HG03060 (cell line): Measurements from ENCODE around the gene DOCK3.
"Not testable (repeated sequence)": the region's sequence is repeated elsewhere in the genome, so short reads cannot be mapped to it uniquely, and the experiment has no call there.

ENCODE experiments used
- ATAC-seq: cut with Tn5 transposase; IDR thresholded peaks from one replicate; pipeline ENCODE4 v1.9.1; 2021; ENCODE audit warnings: low read depth, moderate number of reproducible peaks; ENCODE audit not compliant: unreplicated experiment

DOCK3 gene

GRCh38 chr3:51340989-51341636, 666.4 kb downstream of the DOCK3 start:
- no peak for ATAC-seq

DNA sequence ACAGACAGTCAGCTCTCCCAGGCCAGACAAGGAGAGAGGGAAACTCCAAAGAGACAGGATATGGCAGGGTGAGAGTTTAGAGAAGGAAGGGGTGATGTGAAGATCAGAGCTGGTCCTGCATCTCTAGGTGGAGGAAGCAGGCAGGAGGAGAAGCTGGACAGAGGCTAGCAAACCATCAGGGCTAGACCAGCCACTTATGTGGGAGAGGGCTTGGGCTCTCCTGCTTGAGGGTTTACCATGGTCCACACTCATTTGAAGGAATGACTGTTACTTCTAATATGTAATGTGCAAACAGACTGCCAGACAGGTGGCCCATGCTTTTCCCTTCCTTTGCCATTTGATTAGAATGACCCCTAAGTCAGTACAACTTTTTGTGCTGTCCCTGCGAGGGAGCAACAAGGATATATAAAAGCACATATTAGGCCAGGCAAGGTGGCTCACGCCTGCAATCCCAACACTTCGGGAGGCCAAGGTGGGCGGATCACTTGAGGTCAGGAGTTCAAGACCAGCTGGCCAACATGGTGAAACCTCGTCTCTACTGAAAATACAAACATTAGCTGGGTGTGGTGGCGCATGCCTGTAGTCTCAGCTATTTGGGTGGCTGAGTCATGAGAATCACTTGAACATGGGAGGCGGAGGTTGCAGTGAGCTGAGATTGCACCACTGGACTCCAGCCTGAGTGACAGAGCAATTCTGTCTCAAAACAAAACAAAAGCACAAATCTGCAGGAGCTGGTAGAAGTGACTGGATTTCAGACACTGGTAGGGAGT, 669.4 kb downstream of the DOCK3 start:
- ATAC-seq, result no peak

GRCh38 chr3:51350751-51351150, 676.0 kb downstream of the DOCK3 start:
- no peak for ATAC-seq

DNA sequence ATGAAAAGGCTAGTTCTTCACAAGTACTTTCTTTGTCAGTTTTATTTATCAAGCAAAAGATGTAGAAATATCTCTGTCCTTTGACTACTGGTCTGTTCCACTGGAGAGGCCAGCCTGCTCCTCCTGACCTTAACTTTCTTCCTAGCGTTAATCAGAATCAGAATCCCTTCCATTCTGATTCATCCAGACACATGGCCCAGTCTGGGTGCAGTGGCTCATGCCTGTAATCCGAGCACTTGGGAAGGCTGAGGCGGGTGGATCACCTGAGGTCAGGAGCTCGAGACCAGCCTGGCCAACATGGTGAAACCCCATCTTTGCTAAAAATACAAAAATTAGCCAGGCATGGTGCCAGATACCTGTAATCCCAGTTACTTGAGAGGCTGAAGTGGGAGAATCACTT, 678.4 kb downstream of the DOCK3 start:
- no peak for ATAC-seq

GRCh38 chr3:51353691-51354090, 679.0 kb downstream of the DOCK3 start:
- no peak for ATAC-seq

- no peak for ATAC-seq
These were observed 679.4 kb downstream of the DOCK3 start for GRCh38 chr3:51354172-51354571.

GRCh38 chr3:51354731-51355615, 680.2 kb downstream of the DOCK3 start:
- no peak for ATAC-seq

GRCh38 chr3:51355891-51356578, 681.3 kb downstream of the DOCK3 start:
- ATAC-seq, result no peak

DNA sequence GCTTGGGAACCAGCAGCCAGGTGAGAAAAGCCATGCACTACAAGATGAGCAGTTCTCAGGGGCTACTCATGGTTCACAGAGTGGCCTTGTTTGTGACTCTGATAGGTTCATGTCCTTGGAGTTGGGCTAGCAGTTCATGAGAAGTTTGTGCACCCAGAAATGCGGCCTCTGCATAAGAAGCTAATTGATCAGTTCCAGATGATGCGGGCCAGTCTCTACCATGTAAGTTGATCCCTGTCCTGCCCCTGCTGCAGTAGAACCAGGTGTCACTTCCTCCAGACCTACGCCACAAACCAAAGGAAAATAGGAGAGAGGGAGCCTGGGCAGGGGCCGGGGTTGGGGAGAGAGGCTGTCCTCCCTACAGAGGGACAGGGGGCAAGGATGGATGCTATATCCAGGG, 683.1 kb downstream of the DOCK3 start:
- no peak for ATAC-seq

DNA sequence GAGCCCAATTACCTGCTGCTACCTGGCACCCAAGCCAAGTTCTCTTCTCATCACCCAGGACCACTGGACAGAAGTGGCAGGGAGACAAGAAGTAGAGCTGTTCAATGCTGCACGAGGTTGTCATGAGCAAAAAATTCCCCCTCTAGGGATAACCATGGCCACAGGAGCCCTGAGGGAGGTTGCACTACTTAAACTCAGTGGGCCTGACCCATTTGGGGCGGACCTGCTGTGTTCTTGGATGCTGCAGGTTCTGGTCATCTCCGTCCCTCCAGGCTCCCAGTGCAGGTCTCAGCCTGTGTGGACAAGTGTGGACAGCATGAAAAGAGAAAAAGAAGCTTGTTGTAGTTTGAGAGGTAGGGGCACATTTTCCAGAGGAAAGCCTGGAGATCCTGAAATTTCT, 684.3 kb downstream of the DOCK3 start:
- no peak for ATAC-seq

DNA sequence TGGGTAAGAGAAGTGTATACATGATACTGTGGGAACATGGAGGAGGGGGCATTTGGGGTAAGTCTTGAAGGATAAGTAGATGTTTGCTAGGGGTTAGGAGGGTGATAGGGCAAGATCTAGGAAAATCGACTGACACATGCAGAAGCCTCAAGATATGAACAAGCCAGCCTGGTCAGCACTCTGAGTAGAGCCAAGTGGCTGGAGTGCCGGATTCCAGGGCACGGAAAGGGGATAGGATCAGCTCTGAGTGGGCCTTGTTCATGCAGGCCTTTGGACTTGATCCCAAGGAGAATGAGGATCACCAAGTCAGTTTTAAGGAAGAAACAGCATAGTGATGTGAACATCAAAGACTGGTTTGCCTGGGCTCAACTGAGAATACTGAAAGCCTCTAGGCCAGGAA, 686.1 kb downstream of the DOCK3 start:
- ATAC-seq, result no peak

DNA sequence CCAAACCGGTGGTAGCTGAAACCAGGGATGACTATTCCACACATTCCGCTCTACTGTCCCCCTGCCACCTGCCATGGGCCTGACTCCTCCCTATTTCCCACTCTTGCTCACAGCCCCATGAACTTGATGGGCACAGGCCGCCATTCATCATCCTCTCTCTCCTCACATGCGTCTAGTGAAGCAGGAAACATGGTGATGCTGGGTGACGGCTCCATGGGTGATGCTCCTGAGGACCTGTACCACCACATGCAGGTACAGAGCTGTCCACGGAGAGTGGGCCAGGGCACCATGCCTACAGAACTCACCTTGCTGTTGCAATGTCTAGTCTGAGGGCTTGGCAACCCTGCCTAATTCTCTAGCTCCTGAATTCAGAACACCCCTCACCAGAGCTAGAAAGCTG, 687.0 kb downstream of the DOCK3 start:
- ATAC-seq, result no peak

- ATAC-seq, result no peak
These were observed 687.7 kb downstream of the DOCK3 start for GRCh38 chr3:51362476-51362875.

DNA sequence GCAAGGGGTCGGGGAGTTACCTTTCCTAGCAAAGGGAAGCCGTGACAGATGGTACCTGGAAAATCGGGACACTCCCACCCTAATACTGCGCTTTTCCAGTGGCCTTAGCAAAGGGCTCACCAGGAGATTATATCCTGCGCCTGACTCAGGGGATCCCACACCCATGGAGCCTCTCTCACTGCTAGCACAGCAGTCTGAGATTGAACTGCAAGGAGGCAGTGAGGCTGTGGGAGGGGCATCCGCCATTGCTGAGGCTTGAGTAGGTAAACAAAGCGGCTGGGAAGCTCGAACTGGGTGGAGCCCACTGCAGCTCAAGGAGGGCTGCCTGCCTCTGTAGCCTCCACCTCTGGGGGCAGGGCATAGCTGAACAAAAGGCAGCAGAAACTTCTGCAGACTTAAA, 693.5 kb downstream of the DOCK3 start:
- not testable (repeated sequence) for ATAC-seq

DNA sequence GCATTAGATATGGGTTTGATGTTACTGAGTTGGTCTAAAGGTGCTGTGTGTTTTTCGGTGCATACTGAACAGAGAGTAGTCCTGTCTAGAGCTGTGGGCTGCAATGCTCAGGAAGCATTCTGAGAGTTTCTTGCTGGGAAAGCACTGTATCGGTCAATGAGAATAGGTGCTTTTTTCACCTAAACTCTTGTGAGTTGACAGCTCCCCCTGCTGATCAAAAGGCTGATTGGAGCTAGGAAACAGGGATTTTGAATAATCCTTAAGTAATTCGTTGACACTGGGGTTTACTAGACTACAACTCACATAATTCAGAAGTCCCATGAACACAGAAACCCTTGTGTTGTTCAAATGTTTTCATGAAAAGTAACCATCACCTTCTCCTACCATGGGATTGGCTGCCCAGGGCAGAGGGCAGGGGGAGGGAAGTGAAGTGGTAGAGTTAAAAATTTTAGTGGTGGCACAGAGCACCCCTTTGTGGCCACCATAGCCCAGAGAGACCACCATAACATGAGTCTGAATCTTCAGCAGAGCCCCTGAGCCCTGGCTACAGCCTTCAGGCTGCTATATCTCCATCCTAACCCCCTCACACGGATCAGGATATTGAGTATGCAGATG, 697.3 kb downstream of the DOCK3 start:
- ATAC-seq, result no peak

GRCh38 chr3:51373658-51374421, 699.1 kb downstream of the DOCK3 start:
- no peak for ATAC-seq

DNA sequence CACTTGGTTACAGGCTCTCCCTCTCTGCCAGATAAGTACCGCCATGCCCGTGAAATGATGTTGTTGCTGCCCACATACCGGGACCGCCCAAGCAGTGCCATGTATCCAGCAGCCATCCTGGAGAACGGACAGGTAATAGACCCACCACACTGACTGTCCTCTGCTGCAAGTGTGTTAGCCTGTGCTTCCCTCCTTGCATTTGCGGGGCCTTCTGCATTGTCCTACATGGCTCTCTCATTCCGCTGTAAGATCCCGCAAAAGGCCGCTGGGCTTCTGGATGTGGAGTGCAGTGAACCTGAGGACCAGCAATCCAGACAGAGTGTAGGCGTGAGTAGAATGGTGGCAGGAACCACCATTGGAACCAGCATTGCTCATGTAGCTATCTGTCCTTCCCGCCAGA, 699.7 kb downstream of the DOCK3 start:
- ATAC-seq, result no peak

GRCh38 chr3:51375136-51375535, 700.4 kb downstream of the DOCK3 start:
- ATAC-seq, result no peak

- ATAC-seq, result no peak
These were observed 700.8 kb downstream of the DOCK3 start for GRCh38 chr3:51375571-51375970.

DNA sequence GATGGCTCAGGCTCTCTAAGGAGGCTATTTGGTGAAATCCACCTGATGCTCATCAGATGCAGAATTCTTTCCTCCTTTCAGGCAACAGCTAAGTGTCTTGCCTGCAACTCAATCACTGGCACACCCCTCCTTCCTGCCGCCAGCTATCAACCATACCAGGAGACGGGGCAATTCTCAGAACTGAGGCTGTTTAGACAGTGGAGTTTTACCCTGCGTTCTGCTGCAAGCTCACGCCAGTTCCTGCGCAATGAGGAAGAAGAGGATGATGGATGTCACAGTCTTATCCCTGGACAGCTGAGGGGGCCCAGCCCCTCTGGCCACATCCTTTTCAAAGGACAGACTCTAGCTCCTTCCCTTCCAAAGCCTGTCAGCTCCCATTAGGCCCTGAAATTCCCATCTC, 703.3 kb downstream of the DOCK3 start:
- ATAC-seq, result no peak
